ENCODE measurements around the gene ARVCF.

DNA sequence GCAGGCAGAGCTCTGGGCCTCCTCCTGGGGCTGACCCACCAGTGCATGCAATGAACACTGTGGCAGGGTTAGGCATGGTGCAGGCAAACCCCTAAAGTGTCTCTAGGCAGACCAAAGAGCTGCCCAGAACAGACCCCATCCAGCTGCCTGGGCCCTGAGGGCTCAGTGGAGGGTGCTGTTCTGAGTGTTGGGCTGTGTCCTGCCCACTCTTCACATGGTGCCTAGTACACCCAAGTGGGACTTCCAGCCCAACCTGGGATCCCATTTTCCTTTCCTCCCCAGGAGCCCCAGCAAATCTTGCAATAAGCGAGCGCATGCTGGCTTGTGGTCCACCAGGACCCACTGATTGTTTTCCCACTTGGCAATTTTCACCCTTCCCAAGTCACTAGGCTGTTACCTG, 26.4 kb downstream of the ARVCF start:
- no peak for TF ChIP-seq CTCF (IDR thresholded peaks at IDR 0.05)
- no peak for TF ChIP-seq POLR2AphosphoS5 (IDR thresholded peaks at IDR 0.05)
